ENCODE results near the gene CWC25.

The CWC25 gene

DNA sequence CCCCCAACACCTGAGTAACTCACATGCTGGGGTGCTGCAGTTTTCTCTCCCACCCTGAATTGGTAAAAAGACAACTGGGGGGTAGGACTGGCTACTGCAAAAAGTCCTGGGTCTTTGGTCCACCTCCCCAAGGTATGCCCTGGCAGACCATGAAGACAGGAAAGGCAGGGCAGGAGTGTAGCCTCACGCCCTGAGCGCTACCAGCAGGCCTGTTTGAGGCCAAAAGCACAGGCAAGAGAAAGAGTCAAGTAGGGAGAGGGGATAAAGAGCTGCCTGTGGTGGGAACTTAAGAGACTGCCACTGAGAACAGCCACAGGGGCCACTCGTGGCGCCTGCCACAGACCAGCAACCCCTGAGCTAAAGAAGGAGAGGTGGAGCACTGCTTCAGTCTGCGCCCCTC lies 58.8 kb downstream of the CWC25 start:
- H3K27me3 ChIP-seq (ENCODE audit: control insufficient read depth in 3 of 3, insufficient read depth in 3 of 3, low read depth in 1 of 3, low read length in 3 of 3): no peaks in the 10 kb centered on the region
- no peak overlapping the region for H3K23ac ChIP-seq (ENCODE audit: low read depth, low read length, poor library complexity)
- no peak overlapping the region for H2AK5ac ChIP-seq (ENCODE audit: low read depth, low read length)
- no peak overlapping the region for H2AFZ ChIP-seq (ENCODE audit: low read length)
- H3K36me3 ChIP-seq (replicated peaks in 1 of 2; ENCODE audit: control insufficient read depth in 2 of 2, insufficient read depth in 2 of 2, low read length in 2 of 2): peaks cover 36 to 97% of the 10 kb centered on the region in 2 donors
- H3K9ac ChIP-seq (ENCODE audit: low read depth, low read length, poor library complexity): no peak overlapping the region
- H3K4me3 ChIP-seq (ENCODE audit: low read length in 2 of 2): no peak overlapping the region
- H3K4me2 ChIP-seq (ENCODE audit: insufficient read depth, low read length, poor library complexity, severe bottlenecking): no peak overlapping the region
- no CpG with 5 or more reads among the region's 5 CpGs for WGBS, 2 donors (ENCODE audit: extremely low coverage in 2 of 2, insufficient read length in 2 of 2, insufficient replicate concordance in 1 of 2)
- no peak overlapping the region for H3K18ac ChIP-seq (ENCODE audit: low read length)
- H3K79me1 ChIP-seq (ENCODE audit: low read depth, low read length): peaks cover 2% of the 10 kb centered on the region
- H3K14ac ChIP-seq (ENCODE audit: low read length): no peak overlapping the region
- no peak overlapping the region for H4K91ac ChIP-seq (ENCODE audit: low read depth, low read length, poor library complexity)
- H2BK15ac ChIP-seq (ENCODE audit: low read length): no peak overlapping the region
- no peak overlapping the region for H2BK12ac ChIP-seq (ENCODE audit: low read length)
- no peak overlapping the region for H3K4ac ChIP-seq (ENCODE audit: low read length)
- no peak for DNase-seq (ENCODE audit: low spot score)
- no peak overlapping the region for H2BK120ac ChIP-seq (ENCODE audit: low read depth, low read length)
- no peaks in the 10 kb centered on the region for H3K9me3 ChIP-seq (replicated peaks in 1 of 2; ENCODE audit: control insufficient read depth in 2 of 2, insufficient read depth in 1 of 2, low read depth in 1 of 2, low read length in 2 of 2)
- no peak overlapping the region for H3K27ac ChIP-seq (replicated peaks; ENCODE audit: low read length)
- H2BK5ac ChIP-seq (ENCODE audit: low read length): no peak overlapping the region
- no peaks in the 10 kb centered on the region for H3K4me1 ChIP-seq (ENCODE audit: control insufficient read depth in 2 of 2, insufficient read depth in 1 of 2, low read depth in 1 of 2, low read length in 2 of 2)
- H4K8ac ChIP-seq (ENCODE audit: low read depth, low read length): no peak overlapping the region

DNA sequence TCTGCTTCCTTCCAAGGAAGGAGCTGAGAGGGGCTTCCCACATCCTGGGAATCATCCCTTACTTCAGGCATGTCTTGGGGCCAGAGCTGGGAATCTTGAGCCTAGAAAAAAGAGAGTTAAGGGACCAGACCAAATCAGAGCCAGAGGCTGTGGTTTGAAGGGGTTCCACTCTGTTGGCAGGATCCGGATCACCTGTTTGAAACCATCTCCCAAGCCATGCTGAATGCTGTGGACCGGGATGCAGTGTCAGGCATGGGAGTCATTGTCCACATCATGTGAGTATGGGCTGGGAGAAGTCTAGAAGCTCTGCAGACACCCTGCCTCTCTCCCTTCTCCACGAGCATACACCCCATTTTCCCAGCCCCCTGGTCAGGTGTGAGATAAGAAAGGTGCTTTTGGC lies 62.9 kb downstream of the CWC25 start:
- H3K4me3 ChIP-seq (ENCODE audit: low read length in 2 of 2): no peak overlapping the region
- no peak overlapping the region for H2BK15ac ChIP-seq (ENCODE audit: low read length)
- no peak overlapping the region for H3K27ac ChIP-seq (replicated peaks; ENCODE audit: low read length)
- no peaks in the 10 kb centered on the region for H3K9me3 ChIP-seq (replicated peaks in 1 of 2; ENCODE audit: control insufficient read depth in 2 of 2, insufficient read depth in 1 of 2, low read depth in 1 of 2, low read length in 2 of 2)
- no peak overlapping the region for H2BK120ac ChIP-seq (ENCODE audit: low read depth, low read length)
- H3K14ac ChIP-seq (ENCODE audit: low read length): no peak overlapping the region
- no peak for DNase-seq (ENCODE audit: low spot score)
- H2BK12ac ChIP-seq (ENCODE audit: low read length): no peak overlapping the region
- H3K79me1 ChIP-seq (ENCODE audit: low read depth, low read length): peaks cover 2% of the 10 kb centered on the region
- no peak overlapping the region for H3K18ac ChIP-seq (ENCODE audit: low read length)
- H2AK5ac ChIP-seq (ENCODE audit: low read depth, low read length): no peak overlapping the region
- no peak overlapping the region for H3K4me2 ChIP-seq (ENCODE audit: insufficient read depth, low read length, poor library complexity, severe bottlenecking)
- no peak overlapping the region for H2BK5ac ChIP-seq (ENCODE audit: low read length)
- peaks cover 29 to 90% of the 10 kb centered on the region in 2 donors for H3K36me3 ChIP-seq (replicated peaks in 1 of 2; ENCODE audit: control insufficient read depth in 2 of 2, insufficient read depth in 2 of 2, low read length in 2 of 2)
- H3K23ac ChIP-seq (ENCODE audit: low read depth, low read length, poor library complexity): no peak overlapping the region
- H4K91ac ChIP-seq (ENCODE audit: low read depth, low read length, poor library complexity): no peak overlapping the region
- H4K8ac ChIP-seq (ENCODE audit: low read depth, low read length): no peak overlapping the region
- WGBS, 2 donors (ENCODE audit: extremely low coverage in 2 of 2, insufficient read length in 2 of 2, insufficient replicate concordance in 1 of 2): no CpG with 5 or more reads among the region's 3 CpGs
- H3K27me3 ChIP-seq (ENCODE audit: control insufficient read depth in 3 of 3, insufficient read depth in 3 of 3, low read depth in 1 of 3, low read length in 3 of 3): no peaks in the 10 kb centered on the region
- no peak overlapping the region for H3K4ac ChIP-seq (ENCODE audit: low read length)
- H3K4me1 ChIP-seq (ENCODE audit: control insufficient read depth in 2 of 2, insufficient read depth in 1 of 2, low read depth in 1 of 2, low read length in 2 of 2): no peaks in the 10 kb centered on the region
- no peak overlapping the region for H3K9ac ChIP-seq (ENCODE audit: low read depth, low read length, poor library complexity)
- H2AFZ ChIP-seq (ENCODE audit: low read length): no peak overlapping the region

DNA sequence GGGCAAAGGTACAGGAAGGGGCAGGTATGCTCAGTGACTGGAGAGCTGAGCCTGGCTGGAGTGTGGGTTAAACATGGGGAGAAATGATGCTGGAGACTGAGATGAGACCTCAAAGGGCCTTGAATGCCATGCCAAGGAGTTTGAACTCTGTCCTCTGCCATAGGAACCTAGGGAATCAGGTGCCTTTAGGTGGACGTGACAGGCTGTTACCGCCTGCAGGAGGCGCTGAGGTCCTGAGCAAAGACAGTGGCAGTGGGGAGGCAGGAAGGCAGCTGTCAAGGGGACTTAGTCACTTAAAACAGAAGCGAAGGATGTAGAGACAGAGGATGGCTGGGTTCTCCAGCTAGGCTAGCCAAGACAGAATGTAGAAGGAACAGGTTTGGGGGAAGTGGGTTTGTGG lies 63.5 kb downstream of the CWC25 start:
- Histone ChIP-seq H3K4ac (ENCODE audit: low read length) (no peak overlapping the region), H3K4me3 (ENCODE audit: low read length in 2 of 2) (no peak overlapping the region), H2BK5ac (ENCODE audit: low read length) (no peak overlapping the region), H3K4me1 (ENCODE audit: control insufficient read depth in 2 of 2, insufficient read depth in 1 of 2, low read depth in 1 of 2, low read length in 2 of 2) (no peaks in the 10 kb centered on the region), H2AK5ac (ENCODE audit: low read depth, low read length) (no peak overlapping the region), H2BK120ac (ENCODE audit: low read depth, low read length) (no peak overlapping the region), H3K23ac (ENCODE audit: low read depth, low read length, poor library complexity) (no peak overlapping the region), H3K27ac (replicated peaks; ENCODE audit: low read length) (no peak overlapping the region), H2BK15ac (ENCODE audit: low read length) (no peak overlapping the region), H4K91ac (ENCODE audit: low read depth, low read length, poor library complexity) (no peak overlapping the region), H3K27me3 (ENCODE audit: control insufficient read depth in 3 of 3, insufficient read depth in 3 of 3, low read depth in 1 of 3, low read length in 3 of 3) (no peaks in the 10 kb centered on the region), H3K36me3 (replicated peaks in 1 of 2; ENCODE audit: control insufficient read depth in 2 of 2, insufficient read depth in 2 of 2, low read length in 2 of 2) (peaks cover 29 to 89% of the 10 kb centered on the region in 2 donors), H2BK12ac (ENCODE audit: low read length) (no peak overlapping the region), H3K79me1 (ENCODE audit: low read depth, low read length) (no peaks in the 10 kb centered on the region), H3K14ac (ENCODE audit: low read length) (no peak overlapping the region), H2AFZ (ENCODE audit: low read length) (no peak overlapping the region), H4K8ac (ENCODE audit: low read depth, low read length) (no peak overlapping the region), H3K18ac (ENCODE audit: low read length) (no peak overlapping the region), H3K9me3 (replicated peaks in 1 of 2; ENCODE audit: control insufficient read depth in 2 of 2, insufficient read depth in 1 of 2, low read depth in 1 of 2, low read length in 2 of 2) (no peaks in the 10 kb centered on the region), H3K4me2 (ENCODE audit: insufficient read depth, low read length, poor library complexity, severe bottlenecking) (no peak overlapping the region), H3K9ac (ENCODE audit: low read depth, low read length, poor library complexity) (no peak overlapping the region)
- WGBS, 2 donors (ENCODE audit: extremely low coverage in 2 of 2, insufficient read length in 2 of 2, insufficient replicate concordance in 1 of 2): no CpG with 5 or more reads among the region's 4 CpGs
- no peak for DNase-seq (ENCODE audit: low spot score)

DNA sequence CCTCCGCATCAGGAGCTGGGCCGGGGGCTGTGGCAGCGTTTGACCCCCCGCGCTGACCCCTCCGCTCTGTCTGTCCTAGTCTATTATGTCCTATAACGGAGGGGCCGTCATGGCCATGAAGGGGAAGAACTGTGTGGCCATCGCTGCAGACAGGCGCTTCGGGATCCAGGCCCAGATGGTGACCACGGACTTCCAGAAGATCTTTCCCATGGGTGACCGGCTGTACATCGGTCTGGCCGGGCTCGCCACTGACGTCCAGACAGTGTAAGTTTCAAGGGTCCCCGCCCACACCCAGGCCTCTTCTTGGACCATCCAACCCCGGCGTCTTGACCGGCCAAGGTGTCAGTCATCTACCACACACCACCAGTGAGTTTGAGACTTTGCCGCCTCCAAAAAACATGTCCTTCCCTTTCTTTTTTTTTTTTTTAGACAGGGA lies 72.0 kb downstream of the CWC25 start:
- DNase-seq (ENCODE audit: low spot score): no peak
- Histone ChIP-seq H4K91ac (ENCODE audit: low read depth, low read length, poor library complexity) (no peak overlapping the region), H2AK5ac (ENCODE audit: low read depth, low read length) (peak overlapping the region; percentile 20), H3K18ac (ENCODE audit: low read length) (peak overlapping the region; percentile 87), H3K79me1 (ENCODE audit: low read depth, low read length) (peaks cover 11% of the 10 kb centered on the region), H4K8ac (ENCODE audit: low read depth, low read length) (no peak overlapping the region), H2BK15ac (ENCODE audit: low read length) (no peak overlapping the region), H2BK120ac (ENCODE audit: low read depth, low read length) (peak overlapping the region; percentile 4), H3K4me2 (ENCODE audit: insufficient read depth, low read length, poor library complexity, severe bottlenecking) (peak overlapping the region; percentile 54), H3K4me3 (ENCODE audit: low read length in 2 of 2) (peak overlapping the region; percentile 71 to 90), H2BK12ac (ENCODE audit: low read length) (no peak overlapping the region), H3K23ac (ENCODE audit: low read depth, low read length, poor library complexity) (peak overlapping the region; percentile 76), H3K36me3 (replicated peaks in 1 of 2; ENCODE audit: control insufficient read depth in 2 of 2, insufficient read depth in 2 of 2, low read length in 2 of 2) (peaks cover 11 to 40% of the 10 kb centered on the region in 2 donors), H2AFZ (ENCODE audit: low read length) (peak overlapping the region; percentile 82), H3K27ac (replicated peaks; ENCODE audit: low read length) (peak overlapping the region; percentile 47), H2BK5ac (ENCODE audit: low read length) (peak overlapping the region; percentile 62), H3K14ac (ENCODE audit: low read length) (no peak overlapping the region), H3K4ac (ENCODE audit: low read length) (no peak overlapping the region), H3K9ac (ENCODE audit: low read depth, low read length, poor library complexity) (peak overlapping the region; percentile 96), H3K27me3 (ENCODE audit: control insufficient read depth in 3 of 3, insufficient read depth in 3 of 3, low read depth in 1 of 3, low read length in 3 of 3) (no peaks in the 10 kb centered on the region), H3K4me1 (ENCODE audit: control insufficient read depth in 2 of 2, insufficient read depth in 1 of 2, low read depth in 1 of 2, low read length in 2 of 2) (peaks cover 0 to 8% of the 10 kb centered on the region in 2 donors), H3K9me3 (replicated peaks in 1 of 2; ENCODE audit: control insufficient read depth in 2 of 2, insufficient read depth in 1 of 2, low read depth in 1 of 2, low read length in 2 of 2) (no peaks in the 10 kb centered on the region)
- no CpG with 5 or more reads among the region's 22 CpGs for WGBS, 2 donors (ENCODE audit: extremely low coverage in 2 of 2, insufficient read length in 2 of 2, insufficient replicate concordance in 1 of 2)

Data from neuronal stem cell (in vitro differentiated cells).